Suprapubic skin (tissue), 4 donors: ENCODE measurements around the gene GPLD1. TPM values are rescaled to one million over a fixed set of nuclear protein-coding genes. Genes with fewer than 3 reads are reported as not detected.

Experiments
- DNase-seq, 2 donors: peaks; one replicate each; pipeline ENCODE4 v3.0.0-alpha.2; 2019; ENCODE audit warnings: low spot score in 2 of 2
- H3K27ac ChIP-seq: fragments of 200-600 bp; sonication (generic); one replicate; pipeline ENCODE4 v1.5.1; 2019
- H3K27me3 ChIP-seq: fragments of 200-600 bp; sonication (generic); one replicate; pipeline ENCODE4 v1.5.1; 2019
- H3K36me3 ChIP-seq: fragments of 200-600 bp; sonication (generic); one replicate; pipeline ENCODE4 v1.5.1; 2019
- H3K4me1 ChIP-seq: fragments of 200-600 bp; sonication (generic); one replicate; pipeline ENCODE4 v1.5.1; 2019
- H3K4me3 ChIP-seq: fragments of 200-600 bp; sonication (generic); one replicate; pipeline ENCODE4 v1.5.1; 2019; ENCODE audit warnings: mild to moderate bottlenecking
- H3K9me3 ChIP-seq: fragments of 200-600 bp; sonication (generic); one replicate; pipeline ENCODE4 v1.5.1; 2019
- CTCF ChIP-seq, 2 donors: fragments of 200-600 bp in 1 of 2; fragments of 450-650 bp in 1 of 2; sonication (generic) in 1 of 2; IDR thresholded peaks; one replicate each; pipeline ENCODE4 v1.5.1; 2016 to 2019; ENCODE audit warnings: antibody characterized with exemption in 2 of 2, mild to moderate bottlenecking in 1 of 2, moderate library complexity in 1 of 2
- EP300 ChIP-seq: sonication (generic); formaldehyde crosslinking; IDR thresholded peaks from one replicate; pipeline ENCODE4 v1.6.1; 2017; ENCODE audit warnings: antibody characterized with exemption
- POLR2A ChIP-seq, 2 donors: fragments of 450-650 bp; IDR thresholded peaks; one replicate each; pipeline ENCODE4 v1.6.1; 2017; ENCODE audit warnings: antibody characterized with exemption in 2 of 2, mild to moderate bottlenecking in 2 of 2, moderate library complexity in 2 of 2
- POLR2AphosphoS5 ChIP-seq, 3 donors: sonication (generic); formaldehyde crosslinking; IDR thresholded peaks; one replicate each; pipeline ENCODE4 v1.6.1; 2017; ENCODE audit warnings: antibody characterized with exemption in 3 of 3
- WGBS: methylation state at CpG from one replicate; pipeline ENCODE4 v1.1.5; 2018; 5-methylcytosine and 5-hydroxymethylcytosine counted together
- total RNA-seq, 4 donors: library from RNA; depleted of rRNA; stranded (reverse); fragments of >200 nt; gene quantifications; one replicate each; pipeline ENCODE4 v1.1.0, GENCODE V29; 2016

GPLD1 gene
- total RNA-seq, 4 donors from 2014 or later, result 28.9 to 55.3 (median 38.1) TPM

- DNase-seq, result no peak
- peaks cover 9% of the 10 kb centered on the region for H3K4me1 ChIP-seq
- no peak overlapping the region for H3K27ac ChIP-seq
- WGBS, result 61% methylated on average over 1 of the region's 1 CpG
- no peak for TF ChIP-seq EP300
- no peak for TF ChIP-seq POLR2AphosphoS5 (IDR thresholded peaks at IDR 0.05)
- TF ChIP-seq CTCF (IDR thresholded peaks at IDR 0.05), result no peak
- no peak for TF ChIP-seq POLR2A (IDR thresholded peaks at IDR 0.05)
- peaks cover 9% of the 10 kb centered on the region for H3K27me3 ChIP-seq
- H3K9me3 ChIP-seq, result no peaks in the 10 kb centered on the region
- no peak overlapping the region for H3K4me3 ChIP-seq
- no peaks in the 10 kb centered on the region for H3K36me3 ChIP-seq
Measured at GRCh38 chr6:24397631-24398030, 91.7 kb downstream of the GPLD1 start.

- H3K27me3 ChIP-seq, result peaks cover 9% of the 10 kb centered on the region
- 94% methylated on average over 1 of the region's 1 CpG for WGBS
- TF ChIP-seq EP300, result no peak
- TF ChIP-seq POLR2A (IDR thresholded peaks at IDR 0.05), result no peak
- no peak for TF ChIP-seq POLR2AphosphoS5 (IDR thresholded peaks at IDR 0.05)
- TF ChIP-seq CTCF (IDR thresholded peaks at IDR 0.05), result no peak
- H3K4me1 ChIP-seq, result peaks cover 3% of the 10 kb centered on the region
- no peak overlapping the region for H3K4me3 ChIP-seq
- no peak overlapping the region for H3K27ac ChIP-seq
- no peaks in the 10 kb centered on the region for H3K9me3 ChIP-seq
- H3K36me3 ChIP-seq, result no peaks in the 10 kb centered on the region
- DNase-seq, result no peak
Measured at GRCh38 chr6:24396824-24397223, 92.6 kb downstream of the GPLD1 start.

GRCh38 chr6:24394780-24395437 is 94.5 kb downstream of the GPLD1 start:
- WGBS, result 62% methylated on average over 4 of the region's 4 CpGs
- Histone ChIP-seq H3K4me3 (no peak overlapping the region), H3K27me3 (peaks cover 9% of the 10 kb centered on the region), H3K9me3 (no peaks in the 10 kb centered on the region), H3K27ac (no peak overlapping the region), H3K36me3 (no peaks in the 10 kb centered on the region), H3K4me1 (peaks cover 3% of the 10 kb centered on the region)
- TF ChIP-seq EP300 (no peak), POLR2A (IDR thresholded peaks at IDR 0.05) (no peak), CTCF (IDR thresholded peaks at IDR 0.05) (no peak), POLR2AphosphoS5 (IDR thresholded peaks at IDR 0.05) (no peak)
- no peak for DNase-seq

- H3K4me1 ChIP-seq, result peaks cover 3% of the 10 kb centered on the region
- 97% methylated on average over 2 of the region's 2 CpGs for WGBS
Measured at GRCh38 chr6:24394061-24394779, 95.2 kb downstream of the GPLD1 start.

More at GRCh38 chr6:24394061-24394779, 95.2 kb downstream of the GPLD1 start:
- no peak for TF ChIP-seq CTCF (IDR thresholded peaks at IDR 0.05)
- no peak for TF ChIP-seq POLR2A (IDR thresholded peaks at IDR 0.05)
- TF ChIP-seq EP300, result no peak
- Histone ChIP-seq H3K9me3 (no peaks in the 10 kb centered on the region), H3K27ac (no peak overlapping the region), H3K36me3 (no peaks in the 10 kb centered on the region), H3K27me3 (peaks cover 6% of the 10 kb centered on the region), H3K4me3 (no peak overlapping the region)
- no peak for DNase-seq
